IPS DF 6.9 (cell line): ENCODE results near the gene C10orf90.
A peak's percentile ranks its signal among the peaks of the same experiment; 100 is the strongest.

Experiments
- DNase-seq: peaks from one replicate; pipeline ENCODE4 v3.0.0-alpha.2; 2013; ENCODE audit warnings: low read depth, low spot score
- H3K27ac ChIP-seq: one replicate; pipeline ENCODE4 v1.5.1; 2013; ENCODE audit warnings: low read length, control low read depth
- H3K27me3 ChIP-seq: 2 replicates; pipeline ENCODE4 v1.6.1; 2013; ENCODE audit warnings: mild to moderate bottlenecking, low read length; ENCODE audit not compliant: control insufficient read depth, insufficient read depth
- H3K36me3 ChIP-seq: 2 replicates; pipeline ENCODE4 v1.6.1; 2013; ENCODE audit warnings: low read length; ENCODE audit not compliant: control insufficient read depth, insufficient read depth
- H3K4me1 ChIP-seq: 2 replicates; pipeline ENCODE4 v1.6.1; 2013; ENCODE audit warnings: low read length; ENCODE audit not compliant: control insufficient read depth, insufficient read depth
- H3K4me3 ChIP-seq: 2 replicates; pipeline ENCODE4 v1.5.1; 2013; ENCODE audit warnings: mild to moderate bottlenecking, low read length
- H3K9me3 ChIP-seq: 2 replicates; pipeline ENCODE4 v1.6.1; 2013; ENCODE audit warnings: low read length, inconsistent platforms; ENCODE audit not compliant: control insufficient read depth, insufficient read depth
- WGBS: extraction: QIAGEN DNeasy Blood & Tissue Kit; methylation state at CpG from one replicate; pipeline ENCODE4 v1.1.7; 2013; ENCODE audit warnings: mixed read lengths, missing lambda C conversion rate; ENCODE audit not compliant: insufficient read length, insufficient coverage; 5-methylcytosine and 5-hydroxymethylcytosine counted together

C10orf90 gene

GRCh38 chr10:126616737-126617136 is 53.8 kb downstream of the C10orf90 start:
- Histone ChIP-seq H3K4me1 (no peaks in the 10 kb centered on the region), H3K9me3 (no peaks in the 10 kb centered on the region), H3K27me3 (no peaks in the 10 kb centered on the region), H3K36me3 (no peaks in the 10 kb centered on the region), H3K4me3 (no peak overlapping the region), H3K27ac (no peak overlapping the region)
- no peak for DNase-seq
- WGBS: no CpG with 5 or more reads among the region's 3 CpGs

- H3K27me3 ChIP-seq: no peaks in the 10 kb centered on the region
- WGBS: no CpG with 5 or more reads among the region's 2 CpGs
- no peak overlapping the region for H3K4me3 ChIP-seq
- no peaks in the 10 kb centered on the region for H3K36me3 ChIP-seq
- no peaks in the 10 kb centered on the region for H3K9me3 ChIP-seq
- no peak for DNase-seq
- H3K27ac ChIP-seq: no peak overlapping the region
- no peaks in the 10 kb centered on the region for H3K4me1 ChIP-seq
Observed at GRCh38 chr10:126611303-126611702, 59.2 kb downstream of the C10orf90 start.

DNA sequence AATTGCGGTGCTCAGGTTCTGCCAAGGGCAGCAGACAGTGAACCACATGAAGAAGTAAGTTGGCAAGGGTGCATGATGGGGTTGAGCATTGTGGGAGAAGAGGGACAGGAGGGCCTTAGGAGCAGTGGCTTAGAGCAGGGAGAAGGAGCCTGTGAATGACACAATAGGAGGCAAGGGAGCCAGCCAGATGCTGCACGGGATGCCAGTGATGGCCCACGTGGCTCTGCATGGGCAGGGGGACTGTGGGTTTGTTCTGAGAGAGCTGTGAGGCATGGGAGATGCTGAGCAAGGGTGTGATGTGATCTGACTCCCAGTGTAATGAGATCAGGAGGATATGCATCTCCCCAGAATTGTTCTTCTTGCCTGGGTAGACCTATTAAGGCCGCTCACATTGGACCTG is 60.9 kb downstream of the C10orf90 start:
- Histone ChIP-seq H3K4me1 (no peaks in the 10 kb centered on the region), H3K9me3 (no peaks in the 10 kb centered on the region), H3K36me3 (no peaks in the 10 kb centered on the region), H3K27me3 (no peaks in the 10 kb centered on the region), H3K27ac (no peak overlapping the region), H3K4me3 (no peak overlapping the region)
- no CpG with 5 or more reads among the region's 4 CpGs for WGBS
- DNase-seq: no peak

DNA sequence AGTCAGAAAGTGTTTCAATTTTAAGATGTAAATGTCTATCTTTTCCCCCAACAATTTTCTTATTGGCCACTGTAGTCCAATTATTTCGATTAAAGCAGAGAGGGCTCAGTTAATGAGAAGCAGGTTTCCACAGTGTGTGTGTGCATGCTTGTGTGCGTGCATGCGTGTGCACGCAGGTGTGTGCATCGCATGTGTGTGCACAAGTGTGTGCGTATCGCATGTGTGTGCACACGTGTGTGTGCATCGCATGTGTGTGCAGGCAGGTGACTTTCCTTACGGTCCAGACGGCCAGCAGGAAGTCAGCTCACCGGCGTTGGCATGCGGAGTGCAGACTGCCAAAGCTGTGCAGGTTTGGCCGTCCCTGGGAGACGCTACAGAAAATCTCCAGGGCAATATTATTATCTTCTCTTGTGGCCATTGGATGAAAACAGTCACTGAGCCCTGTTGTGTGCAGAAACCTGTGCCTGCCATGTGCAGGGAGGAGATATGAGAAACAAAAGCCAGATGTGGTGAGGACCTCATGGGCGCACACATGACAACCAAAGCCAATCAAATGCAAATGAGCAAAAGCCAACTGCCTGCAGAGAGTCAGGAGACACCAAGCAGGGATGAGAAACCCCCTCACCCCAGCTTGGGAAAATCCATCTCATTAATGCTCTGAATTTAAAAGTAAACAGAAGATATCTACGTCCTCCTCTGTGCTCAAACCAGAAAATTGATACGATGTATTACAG is 70.4 kb downstream of the C10orf90 start:
- Histone ChIP-seq H3K4me3 (no peak overlapping the region), H3K36me3 (no peaks in the 10 kb centered on the region), H3K27ac (no peak overlapping the region), H3K27me3 (no peaks in the 10 kb centered on the region), H3K4me1 (peaks cover 3% of the 10 kb centered on the region), H3K9me3 (no peaks in the 10 kb centered on the region)
- WGBS: no CpG with 5 or more reads among the region's 19 CpGs
- DNase-seq: no peak

- WGBS: no CpG with 5 or more reads among the region's 3 CpGs
- H3K36me3 ChIP-seq: no peaks in the 10 kb centered on the region
- DNase-seq: peak; percentile 64
Observed at GRCh38 chr10:126598009-126598408, 72.5 kb downstream of the C10orf90 start.

GRCh38 chr10:126597211-126597610 is 73.3 kb downstream of the C10orf90 start:
- H3K27me3 ChIP-seq: no peaks in the 10 kb centered on the region
- H3K9me3 ChIP-seq: no peaks in the 10 kb centered on the region
- peaks cover 3% of the 10 kb centered on the region for H3K4me1 ChIP-seq
- no CpG with 5 or more reads among the region's 2 CpGs for WGBS
- no peaks in the 10 kb centered on the region for H3K36me3 ChIP-seq
- no peak overlapping the region for H3K4me3 ChIP-seq
- H3K27ac ChIP-seq: no peak overlapping the region
- DNase-seq: no peak

More at GRCh38 chr10:126598009-126598408, 72.5 kb downstream of the C10orf90 start:
- H3K9me3 ChIP-seq: no peaks in the 10 kb centered on the region
- H3K4me1 ChIP-seq: peaks cover 3% of the 10 kb centered on the region
- H3K27ac ChIP-seq: no peak overlapping the region
- no peaks in the 10 kb centered on the region for H3K27me3 ChIP-seq
- no peak overlapping the region for H3K4me3 ChIP-seq

DNA sequence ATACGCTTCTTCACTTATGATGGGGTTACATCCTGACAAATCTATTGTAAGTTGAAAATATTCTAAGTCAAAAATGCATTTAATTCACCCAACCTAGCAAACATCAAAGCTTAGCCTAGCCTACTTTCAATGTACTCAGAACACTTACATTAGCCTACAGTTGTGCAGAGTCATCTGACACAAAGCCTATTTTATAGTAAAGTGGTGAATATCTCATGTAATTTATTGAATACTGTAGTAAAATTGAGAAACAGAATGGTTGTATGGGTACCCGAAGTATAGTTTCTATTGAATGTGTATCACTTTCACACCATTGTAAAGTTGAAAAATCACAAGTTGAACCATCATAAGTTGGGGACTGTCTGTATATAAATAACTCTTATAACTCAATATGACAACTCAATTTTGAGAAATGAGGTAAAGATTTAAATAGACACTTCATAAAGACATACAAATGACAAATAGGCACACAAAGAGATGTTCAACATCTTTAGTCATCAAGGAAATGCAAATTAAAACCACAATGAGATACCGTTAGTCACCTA is 73.9 kb downstream of the C10orf90 start:
- Histone ChIP-seq H3K27ac (no peak overlapping the region), H3K4me3 (no peak overlapping the region), H3K4me1 (peaks cover 3% of the 10 kb centered on the region), H3K36me3 (no peaks in the 10 kb centered on the region), H3K27me3 (no peaks in the 10 kb centered on the region), H3K9me3 (no peaks in the 10 kb centered on the region)
- WGBS: no CpG with 5 or more reads among the region's 3 CpGs
- DNase-seq: no peak

GRCh38 chr10:126595160-126595559 is 75.3 kb downstream of the C10orf90 start:
- Histone ChIP-seq H3K9me3 (no peaks in the 10 kb centered on the region), H3K27ac (no peak overlapping the region), H3K27me3 (no peaks in the 10 kb centered on the region), H3K4me1 (peaks cover 3% of the 10 kb centered on the region), H3K36me3 (no peaks in the 10 kb centered on the region), H3K4me3 (no peak overlapping the region)
- no CpG with 5 or more reads among the region's 2 CpGs for WGBS
- DNase-seq: no peak

DNA sequence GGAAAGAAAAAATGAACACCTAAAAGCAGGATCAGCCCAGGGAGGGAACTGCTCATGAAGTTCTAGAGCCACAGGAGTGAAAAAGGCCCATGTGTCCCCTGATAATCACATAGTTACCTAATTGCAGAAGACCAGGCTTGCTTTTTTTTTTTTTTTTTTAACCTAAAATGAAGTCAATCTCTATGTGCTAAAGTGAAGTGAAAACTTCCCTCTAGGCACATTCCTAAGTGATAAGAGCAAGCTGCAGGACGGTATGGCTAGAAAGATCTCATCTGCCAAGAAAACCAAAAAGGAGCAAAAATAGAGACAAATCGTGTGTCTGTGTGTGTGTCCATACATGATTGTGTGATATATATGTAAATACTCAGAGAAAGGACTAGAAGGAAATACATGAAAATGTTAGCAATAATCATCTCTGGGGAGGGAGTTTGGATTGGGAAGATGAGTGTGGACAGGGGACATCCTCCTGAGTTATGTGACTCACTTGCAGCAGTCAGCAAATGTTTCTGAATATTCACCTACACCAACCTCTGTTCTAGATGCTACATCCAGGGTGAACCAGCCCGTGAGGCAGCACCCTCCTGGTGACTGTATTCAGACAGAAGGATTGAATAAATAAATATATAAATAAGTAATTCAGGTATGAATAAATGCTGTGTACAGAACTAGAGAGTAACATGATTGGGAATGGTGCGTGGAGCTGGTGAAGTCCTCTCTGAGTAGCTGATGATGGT is 76.4 kb downstream of the C10orf90 start:
- no peak overlapping the region for H3K4me3 ChIP-seq
- no peaks in the 10 kb centered on the region for H3K4me1 ChIP-seq
- H3K9me3 ChIP-seq: no peaks in the 10 kb centered on the region
- no peak overlapping the region for H3K27ac ChIP-seq
- WGBS: no CpG with 5 or more reads among the region's 4 CpGs
- no peaks in the 10 kb centered on the region for H3K36me3 ChIP-seq
- H3K27me3 ChIP-seq: no peaks in the 10 kb centered on the region
- no peak for DNase-seq

DNA sequence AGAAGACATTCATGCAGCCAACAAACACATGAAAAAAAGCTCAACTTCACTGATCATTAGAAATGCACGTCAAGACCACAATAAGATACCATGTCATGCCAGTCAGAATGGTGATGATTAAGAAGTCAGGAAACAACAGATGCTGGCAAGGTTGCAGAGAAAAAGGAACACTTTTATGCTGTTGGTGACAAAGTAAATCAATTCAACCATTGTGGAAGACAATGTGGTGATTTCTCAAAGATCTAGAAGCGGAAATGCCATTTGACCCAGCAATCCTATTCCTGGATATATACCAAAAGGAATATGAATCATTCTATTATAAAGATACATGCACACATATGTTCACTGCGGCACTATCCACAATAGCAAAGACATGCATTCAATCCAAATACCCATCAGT is 77.6 kb downstream of the C10orf90 start:
- no CpG with 5 or more reads among the region's 3 CpGs for WGBS

More for the DNA sequence above, 77.6 kb downstream of the C10orf90 start:
- no peak overlapping the region for H3K4me3 ChIP-seq
- H3K36me3 ChIP-seq: no peaks in the 10 kb centered on the region
- no peak for DNase-seq
- H3K9me3 ChIP-seq: no peaks in the 10 kb centered on the region
- no peaks in the 10 kb centered on the region for H3K4me1 ChIP-seq
- no peaks in the 10 kb centered on the region for H3K27me3 ChIP-seq
- H3K27ac ChIP-seq: no peak overlapping the region
